ENCODE data around the gene ZNF598.

ZNF598 gene

GRCh38 chr16:2026461-2027023, 16.9 kb upstream of the ZNF598 start, which contains the start of gene NHERF2:
Gene NHERF2 (plus strand): TSS chr16:2026902. CDS start chr16:2027006, 104 bp downstream.
- peak within 1 kb of the TSS; percentile 91 for H3K4me3 ChIP-seq
- DNase-seq (ENCODE audit: low spot score): no peak
- no peak for TF ChIP-seq CTCF (IDR thresholded peaks at IDR 0.05)
- H3K27ac ChIP-seq: peak within 1 kb of the TSS; percentile 38 to 89

GRCh38 chr16:2025878-2026460, 16.3 kb upstream of the ZNF598 start:
- Histone ChIP-seq H3K27ac (peak overlapping the region; percentile 38 to 89), H3K4me3 (peak overlapping the region; percentile 91)
- DNase-seq (ENCODE audit: low spot score): no peak
- no peak for TF ChIP-seq CTCF (IDR thresholded peaks at IDR 0.05)

- Histone ChIP-seq H3K4me3 (no peak overlapping the region), H3K27ac (no peak overlapping the region)
- no peak for DNase-seq (ENCODE audit: low spot score)
- TF ChIP-seq CTCF (IDR thresholded peaks at IDR 0.05): no peak
Measured at GRCh38 chr16:2025251-2025650, 15.6 kb upstream of the ZNF598 start.

GRCh38 chr16:2024032-2024420, 14.4 kb upstream of the ZNF598 start:
- Histone ChIP-seq H3K4me3 (peak overlapping the region; percentile 67), H3K27ac (peak overlapping the region in 1 of 2 donors; percentile 75)
- no peak for DNase-seq (ENCODE audit: low spot score)
- no peak for TF ChIP-seq CTCF (IDR thresholded peaks at IDR 0.05)

GRCh38 chr16:2023092-2024031, 13.7 kb upstream of the ZNF598 start:
- peak overlapping the region in 1 of 2 donors; percentile 75 for H3K27ac ChIP-seq
- DNase-seq (ENCODE audit: low spot score): peak; percentile 92
- peak overlapping the region; percentile 67 for H3K4me3 ChIP-seq
- TF ChIP-seq CTCF (IDR thresholded peaks at IDR 0.05): peak; percentile 90

GRCh38 chr16:2022723-2023091, 13.1 kb upstream of the ZNF598 start:
- Histone ChIP-seq H3K4me3 (peak overlapping the region; percentile 67), H3K27ac (no peak overlapping the region)
- no peak for DNase-seq (ENCODE audit: low spot score)
- TF ChIP-seq CTCF (IDR thresholded peaks at IDR 0.05): no peak
